ENCODE results near the gene PPP1R14C. TPM values are rescaled to one million over a fixed set of nuclear protein-coding genes. Genes with fewer than 3 reads are reported as not detected.

Gene PPP1R14C
- total RNA-seq, 2 donors from 2014 or later, result 0.26 to 0.33 TPM

DNA sequence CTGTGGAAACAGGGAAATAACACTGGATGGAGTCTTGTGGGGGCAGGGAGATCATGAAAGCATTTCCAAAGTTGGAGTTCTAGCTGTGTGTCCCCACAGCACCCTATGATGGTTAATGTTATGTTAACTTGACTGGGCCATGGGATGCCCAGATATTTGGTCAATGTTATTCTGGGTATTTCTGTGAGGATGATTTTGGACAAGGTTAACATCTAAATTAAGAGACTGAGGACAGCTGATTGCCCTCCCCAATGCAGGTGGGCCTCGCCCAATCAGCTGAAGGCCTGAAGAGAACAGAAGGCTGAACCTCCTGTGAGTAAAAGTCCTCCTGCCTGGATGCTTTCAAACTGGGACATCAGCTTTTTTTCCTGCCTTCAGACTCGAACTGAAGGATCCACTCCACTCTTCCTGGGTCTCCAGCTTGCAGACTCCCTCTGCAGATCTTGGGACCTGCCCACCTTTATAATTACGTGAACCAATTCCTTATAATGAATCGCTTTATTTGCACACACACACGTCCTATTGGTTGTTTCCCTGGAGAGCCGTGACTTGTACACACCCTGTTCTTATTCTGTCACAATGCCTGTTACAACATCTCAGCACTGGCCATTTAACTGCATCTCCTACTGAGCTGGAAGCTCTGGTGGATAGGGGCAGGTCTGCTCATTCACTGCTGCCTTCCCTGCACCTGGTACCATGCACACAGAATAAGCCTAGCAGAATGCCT lies 126.4 kb downstream of the PPP1R14C start:
- WGBS, 2 donors, result 89 to 92% methylated on average over 6 of the region's 6 CpGs
- TF ChIP-seq CTCF (IDR thresholded peaks at IDR 0.05) (no peak), POLR2A (IDR thresholded peaks at IDR 0.05) (no peak)
- no peak for ATAC-seq
- intact Hi-C loops (cut with DNase I), result no loop called here
- Histone ChIP-seq H3K27me3 (no peaks in the 10 kb centered on the region), H3K4me3 (no peak overlapping the region), H3K9me3 (no peaks in the 10 kb centered on the region), H3K36me3 (replicated peaks in 1 of 2; ENCODE audit: insufficient read depth in 1 of 2, low read depth in 2 of 2) (no peaks in the 10 kb centered on the region), H3K4me1 (no peaks in the 10 kb centered on the region), H3K27ac (no peak overlapping the region)
- DNase-seq, result no peak

GRCh38 chr6:150269857-150270223 lies 127.0 kb downstream of the PPP1R14C start:
- no peaks in the 10 kb centered on the region for H3K36me3 ChIP-seq (replicated peaks in 1 of 2; ENCODE audit: insufficient read depth in 1 of 2, low read depth in 2 of 2)
- DNase-seq (peak in 1 of 4 donors; percentile 17), ATAC-seq (no peak)
- intact Hi-C loops (cut with DNase I), result no loop called here
- H3K27me3 ChIP-seq, result no peaks in the 10 kb centered on the region
- no peak overlapping the region for H3K4me3 ChIP-seq
- no peaks in the 10 kb centered on the region for H3K9me3 ChIP-seq
- TF ChIP-seq CTCF (IDR thresholded peaks at IDR 0.05) (no peak), POLR2A (IDR thresholded peaks at IDR 0.05) (no peak)
- no peaks in the 10 kb centered on the region for H3K4me1 ChIP-seq
- 31 to 34% methylated on average over 4 of the region's 4 CpGs for WGBS, 2 donors
- no peak overlapping the region for H3K27ac ChIP-seq

- ATAC-seq (no peak), DNase-seq (no peak)
Measured at GRCh38 chr6:150270330-150271052, 127.6 kb downstream of the PPP1R14C start.

GRCh38 chr6:150271172-150271500 lies 128.3 kb downstream of the PPP1R14C start:
- intact Hi-C loops (cut with DNase I), result no loop called here
- Histone ChIP-seq H3K27me3 (no peaks in the 10 kb centered on the region), H3K9me3 (no peaks in the 10 kb centered on the region), H3K4me1 (no peaks in the 10 kb centered on the region), H3K4me3 (no peak overlapping the region), H3K27ac (no peak overlapping the region), H3K36me3 (replicated peaks in 1 of 2; ENCODE audit: insufficient read depth in 1 of 2, low read depth in 2 of 2) (no peaks in the 10 kb centered on the region)
- no peak for TF ChIP-seq CTCF (IDR thresholded peaks at IDR 0.05)
- no peak for TF ChIP-seq POLR2A (IDR thresholded peaks at IDR 0.05)
- ATAC-seq, result no peak
- WGBS, 2 donors, result 100% methylated on average over 1 of the region's 1 CpG
- DNase-seq, result no peak

More at GRCh38 chr6:150270330-150271052, 127.6 kb downstream of the PPP1R14C start:
- no peak overlapping the region for H3K4me3 ChIP-seq
- H3K9me3 ChIP-seq, result no peaks in the 10 kb centered on the region
- no peaks in the 10 kb centered on the region for H3K27me3 ChIP-seq
- no peaks in the 10 kb centered on the region for H3K36me3 ChIP-seq (replicated peaks in 1 of 2; ENCODE audit: insufficient read depth in 1 of 2, low read depth in 2 of 2)
- WGBS, 2 donors, result 79 to 81% methylated on average over 9 of the region's 9 CpGs
- intact Hi-C loops (cut with DNase I), result no loop called here
- no peaks in the 10 kb centered on the region for H3K4me1 ChIP-seq
- TF ChIP-seq POLR2A (IDR thresholded peaks at IDR 0.05) (no peak), CTCF (IDR thresholded peaks at IDR 0.05) (no peak)
- no peak overlapping the region for H3K27ac ChIP-seq

All from body of pancreas (tissue), 4 donors.